Activated naive CD8-positive, alpha-beta T cell (primary cell): ENCODE results near the gene XRCC5.
"Not testable (repeated sequence)": the region's sequence is repeated elsewhere in the genome, so short reads cannot be mapped to it uniquely, and the experiment has no call there.

Experiments
- H3K27ac Mint-ChIP-seq: one replicate; pipeline ENCODE4 v1.8.0; 2021; ENCODE audit warnings: mixed read lengths
- H3K27me3 Mint-ChIP-seq: one replicate; pipeline ENCODE4 v1.8.0; 2021; ENCODE audit warnings: mixed read lengths
- H3K36me3 Mint-ChIP-seq: one replicate; pipeline ENCODE4 v1.8.0; 2021; ENCODE audit warnings: mixed read lengths
- H3K4me1 Mint-ChIP-seq: one replicate; pipeline ENCODE4 v1.8.0; 2021; ENCODE audit warnings: low read depth, mixed read lengths
- H3K4me3 Mint-ChIP-seq: one replicate; pipeline ENCODE4 v1.8.0; 2021; ENCODE audit warnings: mild to moderate bottlenecking, mixed read lengths
- H3K9me3 Mint-ChIP-seq: one replicate; pipeline ENCODE4 v1.8.0; 2021; ENCODE audit warnings: low read depth, mixed read lengths

The XRCC5 gene

GRCh38 chr2:216119986-216120385 is 10.8 kb downstream of the XRCC5 start:
- Mint-ChIP-seq H3K4me3 (peak overlapping the region; percentile 84), H3K36me3 (peaks cover 44% of the 10 kb centered on the region), H3K9me3 (no peaks in the 10 kb centered on the region), H3K27me3 (no peaks in the 10 kb centered on the region), H3K4me1 (peaks cover 84% of the 10 kb centered on the region), H3K27ac (peak overlapping the region; percentile 99)

- H3K4me1 Mint-ChIP-seq = peaks cover 83% of the 10 kb centered on the region
- peaks cover 40% of the 10 kb centered on the region for H3K36me3 Mint-ChIP-seq
- no peaks in the 10 kb centered on the region for H3K27me3 Mint-ChIP-seq
- H3K9me3 Mint-ChIP-seq = no peaks in the 10 kb centered on the region
- peak overlapping the region; percentile 60 for H3K4me3 Mint-ChIP-seq
- H3K27ac Mint-ChIP-seq = peak overlapping the region; percentile 99
These were observed 12.1 kb downstream of the XRCC5 start for GRCh38 chr2:216121255-216121654.

GRCh38 chr2:216126943-216127342 is 17.8 kb downstream of the XRCC5 start:
- Mint-ChIP-seq H3K27me3 (no peaks in the 10 kb centered on the region), H3K36me3 (peaks cover 21% of the 10 kb centered on the region), H3K27ac (peak overlapping the region; percentile 28), H3K9me3 (no peaks in the 10 kb centered on the region), H3K4me3 (no peak overlapping the region), H3K4me1 (peaks cover 72% of the 10 kb centered on the region)

GRCh38 chr2:216130346-216130971 is 21.3 kb downstream of the XRCC5 start:
- no peaks in the 10 kb centered on the region for H3K9me3 Mint-ChIP-seq
- H3K36me3 Mint-ChIP-seq = peaks cover 17% of the 10 kb centered on the region
- no peak overlapping the region for H3K4me3 Mint-ChIP-seq
- H3K27me3 Mint-ChIP-seq = no peaks in the 10 kb centered on the region
- peak overlapping the region; percentile 16 for H3K27ac Mint-ChIP-seq
- H3K4me1 Mint-ChIP-seq = peaks cover 73% of the 10 kb centered on the region

GRCh38 chr2:216131175-216131926 is 22.2 kb downstream of the XRCC5 start:
- H3K27me3 Mint-ChIP-seq = no peaks in the 10 kb centered on the region
- peak overlapping the region; percentile 43 for H3K27ac Mint-ChIP-seq
- H3K4me3 Mint-ChIP-seq = no peak overlapping the region
- H3K36me3 Mint-ChIP-seq = peaks cover 18% of the 10 kb centered on the region
- no peaks in the 10 kb centered on the region for H3K9me3 Mint-ChIP-seq
- peaks cover 67% of the 10 kb centered on the region for H3K4me1 Mint-ChIP-seq

- H3K4me3 Mint-ChIP-seq = no peak overlapping the region
- no peaks in the 10 kb centered on the region for H3K27me3 Mint-ChIP-seq
- no peaks in the 10 kb centered on the region for H3K9me3 Mint-ChIP-seq
- H3K36me3 Mint-ChIP-seq = peaks cover 17% of the 10 kb centered on the region
- peaks cover 62% of the 10 kb centered on the region for H3K4me1 Mint-ChIP-seq
- H3K27ac Mint-ChIP-seq = peak overlapping the region; percentile 66
These were observed 23.4 kb downstream of the XRCC5 start for GRCh38 chr2:216132585-216132984.

- no peaks in the 10 kb centered on the region for H3K9me3 Mint-ChIP-seq
- H3K4me1 Mint-ChIP-seq = peaks cover 56% of the 10 kb centered on the region
- peaks cover 18% of the 10 kb centered on the region for H3K36me3 Mint-ChIP-seq
These were observed 24.2 kb downstream of the XRCC5 start for GRCh38 chr2:216133397-216133796.

GRCh38 chr2:216134958-216135541 is 25.9 kb downstream of the XRCC5 start:
- H3K27me3 Mint-ChIP-seq = no peaks in the 10 kb centered on the region
- peaks cover 18% of the 10 kb centered on the region for H3K36me3 Mint-ChIP-seq
- H3K4me1 Mint-ChIP-seq = peaks cover 49% of the 10 kb centered on the region
- H3K4me3 Mint-ChIP-seq = no peak overlapping the region
- H3K9me3 Mint-ChIP-seq = no peaks in the 10 kb centered on the region
- H3K27ac Mint-ChIP-seq = peak overlapping the region; percentile 55

More at GRCh38 chr2:216133397-216133796, 24.2 kb downstream of the XRCC5 start:
- H3K27me3 Mint-ChIP-seq = no peaks in the 10 kb centered on the region
- H3K27ac Mint-ChIP-seq = peak overlapping the region; percentile 75
- no peak overlapping the region for H3K4me3 Mint-ChIP-seq

GRCh38 chr2:216139884-216140283 is 30.7 kb downstream of the XRCC5 start:
- H3K9me3 Mint-ChIP-seq = no peaks in the 10 kb centered on the region
- peaks cover 10% of the 10 kb centered on the region for H3K36me3 Mint-ChIP-seq
- H3K4me3 Mint-ChIP-seq = no peak overlapping the region
- H3K4me1 Mint-ChIP-seq = peaks cover 35% of the 10 kb centered on the region
- peak overlapping the region; percentile 3 for H3K27ac Mint-ChIP-seq
- no peaks in the 10 kb centered on the region for H3K27me3 Mint-ChIP-seq

- H3K4me1 Mint-ChIP-seq = peaks cover 28% of the 10 kb centered on the region
- H3K36me3 Mint-ChIP-seq, H3K9me3 Mint-ChIP-seq, H3K4me3 Mint-ChIP-seq, H3K27ac Mint-ChIP-seq, H3K27me3 Mint-ChIP-seq: not testable (repeated sequence)
These were observed 32.4 kb downstream of the XRCC5 start for GRCh38 chr2:216141516-216141915.

- Mint-ChIP-seq H3K27me3 (no peaks in the 10 kb centered on the region), H3K4me3 (peak overlapping the region; percentile 12), H3K36me3 (peaks cover 6% of the 10 kb centered on the region), H3K9me3 (no peaks in the 10 kb centered on the region), H3K27ac (peak overlapping the region; percentile 66), H3K4me1 (peaks cover 27% of the 10 kb centered on the region)
These were observed 33.4 kb downstream of the XRCC5 start for GRCh38 chr2:216142540-216142939.

- H3K27me3 Mint-ChIP-seq = no peaks in the 10 kb centered on the region
- H3K4me3 Mint-ChIP-seq = no peak overlapping the region
- H3K4me1 Mint-ChIP-seq = peaks cover 33% of the 10 kb centered on the region
- no peaks in the 10 kb centered on the region for H3K9me3 Mint-ChIP-seq
- H3K27ac Mint-ChIP-seq = no peak overlapping the region
- H3K36me3 Mint-ChIP-seq = peaks cover 6% of the 10 kb centered on the region
These were observed 35.2 kb downstream of the XRCC5 start for GRCh38 chr2:216144372-216144771.

GRCh38 chr2:216144857-216145256 is 35.7 kb downstream of the XRCC5 start:
- peaks cover 6% of the 10 kb centered on the region for H3K36me3 Mint-ChIP-seq
- H3K4me1 Mint-ChIP-seq = peaks cover 35% of the 10 kb centered on the region
- no peak overlapping the region for H3K27ac Mint-ChIP-seq
- no peak overlapping the region for H3K4me3 Mint-ChIP-seq
- no peaks in the 10 kb centered on the region for H3K27me3 Mint-ChIP-seq
- no peaks in the 10 kb centered on the region for H3K9me3 Mint-ChIP-seq

GRCh38 chr2:216146573-216146972 is 37.4 kb downstream of the XRCC5 start:
- Mint-ChIP-seq H3K36me3 (peaks cover 6% of the 10 kb centered on the region), H3K27ac (peak overlapping the region; percentile 61), H3K27me3 (no peaks in the 10 kb centered on the region), H3K4me3 (no peak overlapping the region), H3K4me1 (peaks cover 33% of the 10 kb centered on the region), H3K9me3 (no peaks in the 10 kb centered on the region)
